RWPE2 (cell line): ENCODE data around the gene DGUOK.

Experiments used
- ATAC-seq: fragments of 200-7000 bp; cut with Tn5 transposase; 3 replicates; pipeline ENCODE4 v1.9.1; 2021; ENCODE audit warnings: low read depth
- DNase-seq: peaks from one replicate; pipeline ENCODE4 v3.0.0-alpha.2; 2020; ENCODE audit warnings: low spot score
- H3K27ac ChIP-seq: fragments of 450-650 bp; 2 replicates; pipeline ENCODE4 v1.5.1; 2017; ENCODE audit warnings: mild to moderate bottlenecking; ENCODE audit not compliant: poor library complexity, severe bottlenecking
- H3K27me3 ChIP-seq: fragments of 250-450 bp; sonication (Bioruptor Pico); 2 replicates; pipeline ENCODE4 v1.5.1; 2021; ENCODE audit warnings: mild to moderate bottlenecking, moderate library complexity; ENCODE audit not compliant: insufficient read depth, poor library complexity, severe bottlenecking
- H3K36me3 ChIP-seq: fragments of 250-450 bp; sonication (Bioruptor Pico); 2 replicates; pipeline ENCODE4 v1.5.1; 2020; ENCODE audit warnings: low read depth, mild to moderate bottlenecking, moderate library complexity
- H3K4me1 ChIP-seq: fragments of 250-450 bp; sonication (Bioruptor Pico); 2 replicates; pipeline ENCODE4 v1.5.1; 2021; ENCODE audit warnings: mild to moderate bottlenecking, moderate library complexity; ENCODE audit not compliant: insufficient read depth, poor library complexity, severe bottlenecking
- H3K4me3 ChIP-seq: fragments of 250-450 bp; sonication (Bioruptor Pico); 2 replicates; pipeline ENCODE4 v1.5.1; 2021; ENCODE audit warnings: mild to moderate bottlenecking, moderate library complexity; ENCODE audit not compliant: severe bottlenecking
- H3K9me3 ChIP-seq: fragments of 250-450 bp; sonication (Bioruptor Pico); 2 replicates; pipeline ENCODE4 v1.5.1; 2021; ENCODE audit warnings: mild to moderate bottlenecking, moderate library complexity; ENCODE audit not compliant: severe bottlenecking
- TF ChIP-seq, protein P1 (sequence below): fragments of 450-650 bp; IDR thresholded peaks from one replicate; pipeline ENCODE4 v1.5.1; 2017; ENCODE audit warnings: mild to moderate bottlenecking, moderate library complexity; ENCODE audit not compliant: poor library complexity, severe bottlenecking

Gene DGUOK

DNA sequence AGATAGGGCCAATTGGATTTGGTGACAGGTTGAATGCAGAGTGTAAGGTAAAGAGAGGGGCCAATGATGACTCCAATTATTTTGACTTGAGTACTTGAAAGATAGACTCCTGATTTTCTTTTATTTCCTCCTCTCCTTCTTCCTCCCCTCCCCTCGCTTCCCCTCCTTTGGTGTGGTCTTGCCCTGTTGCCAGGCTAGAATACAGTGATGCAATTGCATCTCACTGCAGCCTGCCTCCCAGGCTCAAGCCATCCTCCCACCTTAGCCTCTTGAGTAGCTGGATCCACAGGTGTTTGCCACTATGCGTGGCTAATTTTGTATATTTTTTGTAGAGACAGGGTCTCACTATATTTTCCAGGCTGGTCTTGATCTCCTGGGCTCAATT lies 2.3 kb downstream of the DGUOK start:
- H3K27me3 ChIP-seq: no peaks in the 10 kb centered on the region
- no peaks in the 10 kb centered on the region for H3K9me3 ChIP-seq
- peaks cover 32% of the 10 kb centered on the region for H3K36me3 ChIP-seq
- H3K4me3 ChIP-seq: no peak overlapping the region
- H3K27ac ChIP-seq: peak overlapping the region; percentile 8
- ATAC-seq (no peak), DNase-seq (no peak)
- TF ChIP-seq, protein P1, sequence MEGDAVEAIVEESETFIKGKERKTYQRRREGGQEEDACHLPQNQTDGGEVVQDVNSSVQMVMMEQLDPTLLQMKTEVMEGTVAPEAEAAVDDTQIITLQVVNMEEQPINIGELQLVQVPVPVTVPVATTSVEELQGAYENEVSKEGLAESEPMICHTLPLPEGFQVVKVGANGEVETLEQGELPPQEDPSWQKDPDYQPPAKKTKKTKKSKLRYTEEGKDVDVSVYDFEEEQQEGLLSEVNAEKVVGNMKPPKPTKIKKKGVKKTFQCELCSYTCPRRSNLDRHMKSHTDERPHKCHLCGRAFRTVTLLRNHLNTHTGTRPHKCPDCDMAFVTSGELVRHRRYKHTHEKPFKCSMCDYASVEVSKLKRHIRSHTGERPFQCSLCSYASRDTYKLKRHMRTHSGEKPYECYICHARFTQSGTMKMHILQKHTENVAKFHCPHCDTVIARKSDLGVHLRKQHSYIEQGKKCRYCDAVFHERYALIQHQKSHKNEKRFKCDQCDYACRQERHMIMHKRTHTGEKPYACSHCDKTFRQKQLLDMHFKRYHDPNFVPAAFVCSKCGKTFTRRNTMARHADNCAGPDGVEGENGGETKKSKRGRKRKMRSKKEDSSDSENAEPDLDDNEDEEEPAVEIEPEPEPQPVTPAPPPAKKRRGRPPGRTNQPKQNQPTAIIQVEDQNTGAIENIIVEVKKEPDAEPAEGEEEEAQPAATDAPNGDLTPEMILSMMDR: no peak
- peaks cover 52% of the 10 kb centered on the region for H3K4me1 ChIP-seq

DNA sequence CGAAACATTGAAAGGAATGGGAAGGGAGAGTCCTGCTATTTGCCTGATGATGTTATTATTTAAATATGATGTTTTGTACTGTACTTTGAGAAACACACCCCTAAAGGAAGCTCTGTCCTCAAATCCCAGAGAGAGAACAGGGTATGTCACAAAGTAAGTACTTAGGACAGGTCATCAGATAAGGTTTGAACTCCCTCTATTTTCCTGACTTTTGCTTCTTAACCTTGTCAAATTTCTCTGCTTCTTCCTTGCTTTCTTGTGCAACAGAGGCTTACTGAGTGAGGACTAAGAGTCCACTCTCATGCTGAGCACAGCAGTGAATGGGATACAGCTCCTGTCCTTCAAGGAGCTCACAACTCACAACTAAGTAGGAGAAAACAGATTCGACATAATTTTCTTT lies 3.7 kb downstream of the DGUOK start:
- peaks cover 42% of the 10 kb centered on the region for H3K36me3 ChIP-seq
- H3K4me1 ChIP-seq: peaks cover 52% of the 10 kb centered on the region
- H3K9me3 ChIP-seq: no peaks in the 10 kb centered on the region

DNA sequence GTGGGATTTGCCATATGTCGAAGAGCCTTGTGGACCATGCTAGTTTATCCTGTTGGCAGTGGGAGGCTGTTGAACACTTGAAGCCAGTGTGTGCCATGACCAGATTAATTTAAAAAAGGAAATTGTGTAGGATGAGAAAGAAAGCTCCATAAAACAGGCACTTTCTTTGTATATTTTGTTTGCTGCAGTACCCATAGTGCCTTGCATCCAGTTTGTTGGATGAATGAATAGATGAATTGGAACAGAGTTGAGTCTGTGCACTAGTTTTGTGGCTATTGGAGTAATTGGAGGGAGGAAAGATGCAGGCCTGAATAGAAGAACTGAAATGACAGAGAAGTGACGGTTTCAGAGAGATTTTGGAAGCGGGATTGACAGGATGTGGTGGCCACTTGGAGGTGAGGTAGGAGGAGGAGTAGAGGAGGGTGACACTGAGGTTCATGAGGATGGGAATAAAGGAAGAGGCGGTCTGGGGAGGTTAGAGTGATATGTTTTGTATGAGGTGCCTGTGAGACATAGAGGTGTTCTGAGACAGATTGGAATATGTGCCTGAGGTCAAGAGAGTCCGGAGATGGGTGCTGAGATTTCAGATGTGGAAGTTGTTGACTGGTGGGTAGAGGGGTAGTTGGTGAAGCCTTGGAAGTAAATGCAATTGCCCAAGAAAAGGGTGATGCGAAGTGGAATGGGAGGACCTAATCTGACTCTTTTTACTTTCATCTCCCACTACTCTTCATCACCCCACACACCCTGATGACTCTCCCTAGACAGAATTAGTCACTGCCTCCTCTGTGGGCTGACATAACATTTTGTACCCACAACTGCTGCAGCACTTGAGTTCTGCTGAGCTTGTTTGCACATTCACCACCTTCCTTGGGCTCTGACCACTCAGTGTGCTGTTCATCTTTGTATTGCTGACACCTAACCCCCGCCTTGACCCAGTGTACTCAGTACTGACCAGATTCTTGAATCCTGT lies 5.1 kb downstream of the DGUOK start:
- ATAC-seq (peak; percentile 70), DNase-seq (no peak)
- Histone ChIP-seq H3K4me3 (no peak overlapping the region), H3K9me3 (no peaks in the 10 kb centered on the region), H3K4me1 (peaks cover 42% of the 10 kb centered on the region), H3K36me3 (peaks cover 55% of the 10 kb centered on the region), H3K27ac (peak overlapping the region; percentile 35), H3K27me3 (no peaks in the 10 kb centered on the region)
- TF ChIP-seq, protein P1: no peak

More for the DNA sequence above, 3.7 kb downstream of the DGUOK start:
- DNase-seq (no peak), ATAC-seq (no peak)
- Histone ChIP-seq H3K27me3 (no peaks in the 10 kb centered on the region), H3K4me3 (no peak overlapping the region), H3K27ac (peak overlapping the region; percentile 8)
- TF ChIP-seq, protein P1: no peak

DNA sequence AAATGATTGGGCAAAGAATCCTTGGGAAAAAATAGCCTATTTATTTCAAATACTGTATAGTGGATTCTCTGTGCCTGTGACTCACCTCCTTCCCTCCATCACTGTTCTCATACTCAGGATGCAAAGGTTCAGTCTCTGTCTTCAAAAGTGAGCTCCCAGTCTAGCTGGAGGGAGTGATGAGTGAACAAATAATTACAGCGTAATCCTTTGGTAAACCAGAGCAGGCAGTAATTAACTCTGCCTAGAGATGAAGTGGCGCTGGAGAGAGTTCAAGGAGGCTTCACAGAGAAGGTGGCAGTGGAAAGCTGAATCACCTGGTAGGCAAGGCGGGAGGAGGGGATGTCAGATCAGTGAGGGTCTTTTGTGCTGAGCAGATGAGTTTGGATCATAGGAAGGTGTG lies 6.5 kb downstream of the DGUOK start:
- Histone ChIP-seq H3K27ac (no peak overlapping the region), H3K36me3 (peaks cover 47% of the 10 kb centered on the region), H3K4me3 (no peak overlapping the region), H3K9me3 (no peaks in the 10 kb centered on the region), H3K4me1 (peaks cover 35% of the 10 kb centered on the region), H3K27me3 (no peaks in the 10 kb centered on the region)
- DNase-seq (no peak), ATAC-seq (no peak)
- TF ChIP-seq, protein P1: no peak

DNA sequence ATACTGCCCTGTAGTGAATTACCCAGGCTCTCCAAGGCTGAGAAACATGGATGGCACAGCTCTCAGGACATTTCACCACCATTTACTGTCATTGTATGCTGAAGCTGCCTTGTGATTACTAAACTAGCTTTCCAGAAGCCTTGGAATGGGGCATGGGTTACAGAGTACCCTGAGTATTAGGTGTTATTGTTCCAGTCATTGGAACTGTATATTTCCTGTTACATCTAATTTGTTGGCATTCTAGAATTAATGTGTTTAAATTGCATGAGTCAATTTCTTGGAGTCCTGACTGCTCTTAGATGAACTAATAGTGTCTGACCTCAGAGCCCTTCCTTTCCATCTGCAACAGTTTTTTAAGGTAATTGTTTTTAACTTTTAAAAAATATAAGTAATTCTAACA lies 9.0 kb downstream of the DGUOK start:
- Histone ChIP-seq H3K36me3 (peaks cover 50% of the 10 kb centered on the region), H3K4me3 (no peak overlapping the region), H3K9me3 (no peaks in the 10 kb centered on the region), H3K4me1 (peaks cover 35% of the 10 kb centered on the region), H3K27ac (peak overlapping the region; percentile 14), H3K27me3 (no peaks in the 10 kb centered on the region)
- no peak for DNase-seq
- ATAC-seq: peak; percentile 5; the same call in 1 of the 3 replicates
- TF ChIP-seq, protein P1: no peak
